MM.1S (cell line): ENCODE results near the gene MYRIP.

Source experiments
- CTCF ChIP-seq: fragments of 300-600 bp; sonication (generic); IDR thresholded peaks from 2 replicates; pipeline ENCODE4 v1.5.1; 2016; ENCODE audit warnings: antibody characterized with exemption, low read length, mixed read lengths
- EZH2phosphoT487 ChIP-seq: fragments of 300-600 bp; sonication (generic); IDR thresholded peaks from 2 replicates; pipeline ENCODE4 v1.6.1; 2018; ENCODE audit warnings: antibody characterized with exemption, low read length

- TF ChIP-seq CTCF = no peak
- no peak for TF ChIP-seq EZH2phosphoT487
Observed at GRCh38 chr3:39765575-39765974, 43.8 kb upstream of the MYRIP start.
